T-helper 2 cell (primary cell): ENCODE results near the gene FBXL19.
A peak's percentile ranks its signal among the peaks of the same experiment; 100 is the strongest.

ENCODE experiments used
- DNase-seq, 5 experiments: peaks; one replicate each; pipeline versions ENCODE4 v3.0.0 to v3.0.0-alpha.2; 2012 to 2022

The FBXL19 gene

DNA sequence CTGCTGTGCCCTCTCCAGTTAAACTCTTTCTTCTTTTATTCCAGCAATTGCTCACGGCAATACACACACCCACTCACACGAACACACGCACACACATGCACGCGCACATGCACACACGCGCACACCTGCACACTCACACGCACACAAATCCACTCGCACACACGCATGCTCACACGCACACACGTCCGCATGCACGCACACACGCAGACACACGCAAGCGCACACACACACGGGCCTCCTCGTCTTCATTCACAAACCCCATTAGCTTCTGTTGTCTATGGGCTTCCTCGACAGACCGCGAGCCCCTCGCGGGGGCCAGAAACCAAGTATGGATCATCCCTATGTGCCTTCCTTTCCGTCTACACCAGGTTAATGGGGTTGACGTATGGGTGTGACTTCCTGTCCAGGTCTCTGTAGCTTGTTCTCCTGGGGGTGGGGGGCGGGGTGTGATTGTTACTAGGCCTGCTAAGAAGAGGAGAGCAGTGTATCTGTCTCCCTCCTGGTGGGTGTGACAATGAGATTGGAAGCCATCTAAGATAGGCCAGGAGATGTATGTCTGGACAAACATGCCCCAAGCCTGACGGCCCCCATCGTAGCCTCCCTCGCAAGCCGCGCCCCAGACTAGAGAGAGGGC lies 27.6 kb upstream of the FBXL19 start:
- DNase-seq: peak in 2 of 5 experiments; percentile 19 to 32

DNA sequence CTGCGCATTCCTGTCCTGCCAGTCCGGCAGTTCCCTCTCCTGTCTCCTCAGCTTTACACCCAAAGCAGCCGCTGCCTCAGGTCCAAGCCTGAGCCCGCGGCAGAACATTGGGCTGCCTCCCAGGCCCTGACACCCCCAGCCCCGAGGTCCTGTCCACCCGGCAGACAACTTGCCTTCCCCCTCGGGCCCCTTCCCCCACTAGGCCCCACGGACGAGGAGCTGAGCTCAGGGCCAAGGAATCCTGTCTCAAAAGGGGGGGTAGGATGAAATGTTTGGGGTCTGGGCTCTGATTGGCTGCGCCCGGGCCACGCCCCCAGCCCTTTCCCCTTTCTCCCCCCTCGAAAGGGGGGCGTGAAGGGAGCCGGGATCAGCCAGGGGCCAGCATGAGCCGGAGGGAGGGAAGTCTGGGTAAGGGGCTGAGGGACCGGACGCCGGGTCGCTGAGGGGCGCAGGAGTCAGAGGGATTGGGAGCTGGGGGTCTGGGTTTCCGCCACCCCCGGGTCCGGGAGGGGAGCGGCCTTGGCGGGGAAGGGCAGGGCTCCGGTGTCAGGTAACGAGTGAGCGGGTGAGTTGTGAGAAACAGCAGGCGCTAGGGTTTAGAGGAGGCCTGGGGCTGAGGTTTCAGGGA lies 27.0 kb upstream of the FBXL19 start, which contains the start of gene CTF1:
Gene CTF1 (plus strand): TSS at position 354 of the 628 bp plus-strand sequence. CDS start 30 bp downstream, at position 384.
- DNase-seq: no peak

DNA sequence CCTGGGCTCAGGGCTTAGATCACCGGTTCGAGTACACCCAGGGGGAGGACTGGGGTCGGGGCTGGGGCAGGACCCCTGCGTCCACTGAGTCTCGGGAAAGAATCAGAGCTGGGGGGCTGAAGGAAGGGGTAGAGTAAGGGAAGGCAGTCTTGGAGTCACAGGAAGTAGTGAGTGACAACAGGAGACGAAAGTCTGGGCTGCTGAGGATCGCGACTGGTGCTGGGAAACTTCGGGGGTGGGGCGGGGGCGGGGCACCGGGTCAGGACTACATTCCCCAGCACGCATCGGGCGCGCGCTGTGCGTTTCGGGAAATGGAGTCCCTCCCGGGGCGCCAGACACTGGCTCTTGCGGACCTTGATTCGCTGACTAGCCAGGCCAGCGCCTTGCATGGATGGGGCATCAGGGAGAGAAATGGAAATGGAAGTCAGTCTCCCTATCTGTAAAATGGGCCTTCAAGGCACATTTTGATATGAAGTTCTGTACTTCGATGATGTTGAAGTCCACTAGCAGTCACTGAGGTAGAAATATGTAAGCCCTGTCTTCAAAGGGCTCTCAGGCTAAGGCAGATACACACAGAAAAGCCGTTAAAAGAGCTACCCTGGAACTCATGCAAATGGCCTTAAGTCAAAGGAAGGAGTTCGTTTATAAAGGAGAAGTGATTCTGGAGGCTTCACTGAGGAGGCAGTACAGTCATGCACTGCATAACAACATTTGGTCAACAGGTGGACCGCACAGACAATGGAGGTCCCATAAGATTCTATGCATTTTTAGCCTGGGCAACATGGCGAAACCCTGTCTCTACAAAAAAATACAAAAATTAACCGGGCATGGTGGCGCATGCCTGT lies 26.3 kb upstream of the FBXL19 start:
- peak; percentile 55 to 86 (median 70) for DNase-seq

DNA sequence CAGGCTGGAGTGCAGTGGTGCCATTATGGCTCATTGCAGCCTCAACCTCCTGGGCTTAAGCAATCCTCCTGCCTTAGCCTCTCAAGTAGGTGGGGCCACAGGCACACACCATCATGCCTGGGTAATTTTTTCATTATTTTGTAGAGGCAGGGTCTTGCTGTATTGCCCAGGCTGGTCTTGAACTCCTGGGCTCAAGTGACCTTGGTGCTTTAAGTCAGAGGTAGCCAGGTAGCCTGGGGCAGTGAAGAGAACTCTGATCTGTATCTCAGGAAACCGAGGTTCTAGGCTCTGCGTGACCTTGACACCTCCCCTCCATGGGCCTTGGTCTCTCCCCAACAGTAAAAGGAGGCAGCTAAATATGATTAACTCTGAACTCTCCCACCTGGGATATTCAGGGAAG lies 23.6 kb upstream of the FBXL19 start:
- no peak for DNase-seq

DNA sequence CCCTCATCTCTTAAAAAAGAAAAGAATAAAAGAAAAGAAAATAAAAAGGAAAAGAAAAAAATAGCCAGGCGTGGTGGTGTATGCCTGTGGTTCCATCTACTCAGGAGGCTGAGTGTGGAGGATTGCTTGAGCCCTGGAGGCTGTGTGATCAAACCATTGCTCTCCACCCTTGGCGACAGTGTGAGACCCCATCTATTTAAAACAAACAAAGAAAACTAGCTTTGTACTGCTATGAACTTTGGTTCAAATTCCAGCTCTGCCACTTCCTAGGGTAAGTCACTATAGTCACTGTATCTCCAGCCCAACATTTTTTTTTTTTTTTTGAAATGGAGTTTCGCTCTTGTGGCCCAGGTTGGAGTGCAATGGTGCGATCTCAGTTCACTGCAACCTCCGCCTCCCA lies 22.8 kb upstream of the FBXL19 start:
- DNase-seq: no peak

DNA sequence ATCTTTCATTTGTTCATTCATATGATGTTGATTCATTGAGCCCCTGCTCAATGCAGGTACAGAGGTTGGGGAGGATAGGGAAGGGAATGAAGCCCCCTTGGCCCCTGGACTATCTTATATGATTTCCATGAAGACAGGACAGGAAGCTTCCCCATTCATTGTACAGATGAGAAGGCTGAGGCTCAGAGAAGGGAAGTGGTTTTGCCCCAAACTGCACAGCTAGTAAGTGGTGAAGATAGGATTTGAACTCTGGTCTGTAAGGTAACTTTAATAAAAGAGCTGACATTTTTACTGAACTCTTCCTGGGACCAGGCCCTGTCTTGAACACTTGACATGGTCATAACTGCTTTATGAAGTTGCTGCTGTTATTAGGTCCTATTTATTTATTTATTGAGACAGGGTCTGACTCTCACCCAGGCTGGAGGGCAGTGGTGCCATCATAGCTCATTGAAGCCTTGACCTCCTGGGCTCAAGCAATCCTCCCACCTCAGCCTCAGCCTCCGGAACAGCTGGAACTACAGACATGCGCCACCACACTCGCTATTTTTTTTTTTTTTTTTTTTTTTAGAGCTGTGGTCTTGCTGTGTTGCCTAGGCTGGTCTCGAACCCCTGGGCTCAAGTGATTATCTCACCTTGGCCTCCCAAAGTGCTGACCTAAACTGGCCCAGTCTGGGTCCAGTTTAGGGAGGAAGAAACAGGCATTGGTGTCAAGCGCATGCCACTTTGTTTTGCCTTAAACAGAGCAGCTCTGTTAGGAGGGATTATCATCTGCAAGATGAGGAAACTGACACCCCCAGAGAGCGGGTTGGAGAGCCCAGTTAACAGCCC lies 22.0 kb upstream of the FBXL19 start:
- DNase-seq: peak in 1 of 5 experiments; percentile 68

DNA sequence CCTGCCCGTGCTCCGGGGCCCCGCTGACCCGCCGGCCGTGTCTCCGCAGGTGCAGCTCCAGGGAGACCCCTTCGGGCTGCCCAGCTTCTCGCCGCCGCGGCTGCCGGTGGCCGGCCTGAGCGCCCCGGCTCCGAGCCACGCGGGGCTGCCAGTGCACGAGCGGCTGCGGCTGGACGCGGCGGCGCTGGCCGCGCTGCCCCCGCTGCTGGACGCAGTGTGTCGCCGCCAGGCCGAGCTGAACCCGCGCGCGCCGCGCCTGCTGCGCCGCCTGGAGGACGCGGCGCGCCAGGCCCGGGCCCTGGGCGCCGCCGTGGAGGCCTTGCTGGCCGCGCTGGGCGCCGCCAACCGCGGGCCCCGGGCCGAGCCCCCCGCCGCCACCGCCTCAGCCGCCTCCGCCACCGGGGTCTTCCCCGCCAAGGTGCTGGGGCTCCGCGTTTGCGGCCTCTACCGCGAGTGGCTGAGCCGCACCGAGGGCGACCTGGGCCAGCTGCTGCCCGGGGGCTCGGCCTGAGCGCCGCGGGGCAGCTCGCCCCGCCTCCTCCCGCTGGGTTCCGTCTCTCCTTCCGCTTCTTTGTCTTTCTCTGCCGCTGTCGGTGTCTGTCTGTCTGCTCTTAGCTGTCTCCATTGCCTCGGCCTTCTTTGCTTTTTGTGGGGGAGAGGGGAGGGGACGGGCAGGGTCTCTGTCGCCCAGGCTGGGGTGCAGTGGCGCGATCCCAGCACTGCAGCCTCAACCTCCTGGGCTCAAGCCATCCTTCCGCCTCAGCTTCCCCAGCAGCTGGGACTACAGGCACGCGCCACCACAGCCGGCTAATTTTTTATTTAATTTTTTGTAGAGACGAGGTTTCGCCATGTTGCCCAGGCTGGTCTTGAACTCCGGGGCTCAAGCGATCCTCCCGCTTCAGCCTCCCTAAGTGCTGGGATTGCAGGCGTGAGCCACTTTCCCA lies 21.1 kb upstream of the FBXL19 start:
- DNase-seq: peak; percentile 26 to 74 (median 40)

DNA sequence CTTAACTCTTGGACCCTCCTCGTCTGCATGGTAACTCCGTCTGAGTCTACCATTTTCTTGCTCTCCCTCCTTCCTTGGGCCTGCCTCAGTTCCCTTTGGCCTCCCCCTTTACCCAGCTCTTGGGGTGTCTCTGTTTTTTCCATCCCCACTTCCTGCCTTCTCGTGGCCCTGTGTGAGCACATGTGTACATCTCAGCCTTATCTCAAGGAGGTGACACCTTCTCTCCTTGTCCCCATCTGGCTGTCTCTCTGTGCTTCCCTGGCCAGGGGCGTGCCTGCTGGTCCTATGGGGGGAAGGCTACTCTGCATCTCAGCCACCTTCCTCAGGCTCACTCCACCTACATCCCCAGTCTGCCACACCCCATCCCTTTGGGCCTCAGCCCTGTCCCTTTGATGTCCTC lies 20.4 kb upstream of the FBXL19 start:
- DNase-seq: peak in 1 of 5 experiments; percentile 54

DNA sequence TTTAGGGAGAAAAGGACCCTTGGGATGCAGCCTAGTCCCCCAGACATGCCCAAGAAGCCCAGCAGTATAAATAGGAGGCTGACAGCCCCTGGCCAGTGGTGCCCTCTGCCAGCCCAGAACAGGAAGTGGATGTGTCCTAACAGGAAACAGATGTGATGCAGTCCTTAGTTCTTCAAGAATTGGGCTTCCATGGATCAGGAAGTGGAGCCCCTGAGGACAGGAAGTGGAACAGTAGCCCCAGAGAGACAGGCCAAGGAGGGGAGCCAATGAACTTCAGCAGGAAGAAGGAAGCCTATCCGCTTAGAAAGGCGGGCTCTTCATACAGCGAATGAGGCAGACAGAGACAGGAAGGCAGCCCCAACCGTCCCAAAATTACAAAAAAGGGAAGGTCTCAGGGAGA lies 19.8 kb upstream of the FBXL19 start:
- DNase-seq: peak in 1 of 5 experiments; percentile 27

DNA sequence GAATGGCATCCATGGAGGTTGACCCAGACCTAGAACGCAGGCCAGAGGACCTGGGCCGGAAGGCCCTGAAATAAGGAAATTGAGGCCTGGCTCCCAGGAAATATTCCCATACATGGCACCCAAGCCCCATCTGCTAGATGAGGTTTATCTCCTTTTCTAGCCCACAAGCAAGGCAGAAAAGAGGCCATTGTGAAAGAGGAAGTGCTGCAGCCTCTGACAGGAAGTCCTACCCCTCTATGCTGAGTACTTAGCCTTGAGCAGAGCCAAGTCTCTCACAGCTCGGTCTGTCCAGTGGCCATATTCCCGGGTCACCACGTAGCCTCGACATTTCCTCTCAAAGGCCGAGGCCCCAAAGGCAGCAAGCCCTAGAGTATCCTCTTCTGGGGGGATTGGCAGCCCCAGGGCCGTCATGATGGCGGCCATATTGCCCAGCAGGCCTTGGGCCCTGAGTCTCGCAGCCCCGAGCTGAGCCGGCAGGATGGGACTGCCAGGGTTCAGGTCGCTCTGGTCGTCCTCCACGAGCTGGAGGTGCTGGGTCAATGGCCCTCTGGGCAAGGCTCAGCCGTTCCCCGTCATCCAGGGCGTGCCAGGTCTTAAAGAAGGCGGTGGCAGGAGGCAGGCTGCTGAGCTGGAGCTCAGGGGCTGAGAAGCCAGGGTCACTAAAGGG lies 19.1 kb upstream of the FBXL19 start:
- peak in 1 of 5 experiments; percentile 39 for DNase-seq

DNA sequence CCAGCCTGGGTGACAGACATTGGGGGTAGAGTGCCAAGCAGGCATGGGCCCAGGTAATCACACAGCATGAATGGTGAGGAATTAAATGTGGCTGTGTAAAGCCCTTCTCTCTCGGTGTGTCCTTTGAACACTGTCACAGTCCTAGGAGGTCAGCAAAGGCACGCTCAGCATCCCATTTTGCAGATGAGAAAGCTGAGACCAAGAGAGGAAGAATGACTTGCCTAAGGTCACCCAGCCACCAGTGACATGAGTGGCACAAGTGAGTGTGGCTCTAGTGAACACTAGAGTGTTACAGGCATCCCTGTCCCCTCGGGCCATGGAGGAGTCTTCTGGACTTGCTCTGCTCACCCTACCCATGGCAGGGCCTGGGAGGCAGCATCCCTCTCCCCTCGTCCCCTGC lies 16.3 kb upstream of the FBXL19 start:
- no peak for DNase-seq

DNA sequence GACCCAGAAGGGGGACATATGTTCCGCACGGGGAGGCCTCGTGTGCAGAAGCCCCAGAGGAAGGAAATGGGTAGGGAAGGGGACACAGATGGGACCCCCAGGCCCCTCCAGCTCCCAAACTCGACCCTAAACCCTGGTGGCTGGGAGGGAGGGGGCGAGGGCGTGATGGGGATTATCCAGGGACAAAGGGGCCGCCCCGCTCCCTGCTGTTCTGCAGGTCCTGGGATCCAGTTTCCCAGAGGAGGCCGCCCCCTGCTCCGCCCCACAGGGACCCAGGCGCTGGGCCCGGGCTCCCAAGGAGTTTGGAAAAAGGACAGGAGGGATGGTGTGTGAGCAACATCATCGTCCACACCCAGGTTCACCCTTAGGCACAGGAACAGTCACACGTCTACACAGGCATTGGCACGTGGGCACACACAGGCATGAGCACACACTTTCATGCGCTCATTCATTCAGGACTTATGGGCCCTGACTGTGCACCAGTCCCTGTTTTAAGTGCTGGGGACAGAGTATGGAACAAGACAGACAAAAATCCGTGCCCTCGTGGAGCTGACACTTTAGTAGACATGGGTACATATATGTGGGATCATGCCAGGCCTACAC lies 12.8 kb upstream of the FBXL19 start:
- DNase-seq: no peak

DNA sequence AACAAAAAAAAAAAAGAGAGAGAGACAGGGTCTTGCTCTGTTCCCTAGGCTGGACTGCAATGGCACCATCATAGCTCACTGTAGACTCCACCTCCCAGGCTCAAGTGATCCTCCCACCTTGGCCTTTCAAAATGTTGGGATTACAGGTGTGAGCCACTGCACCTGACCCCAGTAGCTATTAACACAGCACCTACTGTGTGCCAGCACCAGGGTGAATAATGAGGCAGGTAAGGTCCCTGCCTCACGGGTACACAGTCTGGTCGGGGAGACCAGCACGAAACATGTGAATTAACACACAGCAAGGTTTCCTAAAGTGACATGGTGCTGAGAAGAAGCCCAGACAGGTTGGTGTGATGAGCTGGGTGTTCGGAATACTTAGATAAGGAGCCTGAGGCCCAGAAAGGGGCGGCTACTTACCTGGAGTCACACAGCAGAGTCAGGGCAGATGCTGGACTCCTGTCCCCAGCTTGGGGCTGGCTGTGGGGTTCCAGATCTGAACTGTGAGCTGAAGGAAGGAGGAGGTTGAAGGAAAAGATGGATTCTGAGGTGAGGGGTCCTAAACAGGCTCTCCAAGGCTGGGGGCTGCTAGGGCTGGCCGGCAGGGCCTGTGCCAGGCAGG lies 10.5 kb upstream of the FBXL19 start:
- DNase-seq: no peak

DNA sequence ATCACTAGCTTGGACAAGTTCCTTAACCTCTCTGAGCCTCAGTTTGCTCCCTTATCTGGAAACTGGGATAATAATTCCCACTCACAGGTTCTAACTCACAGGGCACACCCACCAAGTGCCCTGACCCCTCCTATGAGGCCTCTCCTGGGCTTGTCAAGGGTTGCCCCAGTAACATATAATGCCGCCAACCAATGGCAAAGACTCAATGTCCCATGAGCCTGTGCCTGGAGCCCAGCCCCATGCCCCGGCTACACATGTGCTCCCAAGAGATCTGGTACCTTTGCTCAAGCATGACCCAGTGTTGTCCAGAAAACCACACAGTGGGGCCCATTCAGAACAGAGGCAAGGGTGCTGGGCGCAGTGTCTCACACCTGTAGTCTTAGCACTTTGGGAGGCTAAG lies 8.5 kb upstream of the FBXL19 start:
- DNase-seq: no peak

DNA sequence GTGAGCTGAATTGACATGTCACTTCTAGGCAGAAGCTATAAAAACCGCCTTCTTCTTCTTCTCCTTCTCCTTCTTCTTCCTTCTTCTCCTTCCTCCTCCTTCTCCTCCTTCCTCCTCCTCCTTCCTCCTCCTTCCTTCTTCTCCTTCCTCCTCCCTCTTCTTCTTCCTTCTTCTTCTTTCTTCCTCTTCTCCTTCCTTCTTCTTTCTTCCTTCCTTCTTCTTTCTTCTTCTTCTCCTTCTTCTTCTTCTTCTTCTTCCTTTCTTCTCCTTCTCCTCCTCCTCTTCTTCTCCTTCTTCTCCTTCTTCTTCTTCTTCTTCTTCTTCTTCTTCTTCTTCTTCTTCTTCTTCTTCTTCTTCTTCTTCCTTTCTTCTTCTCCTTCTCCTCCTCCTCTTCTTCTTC lies 4.8 kb upstream of the FBXL19 start:
- DNase-seq: no peak

DNA sequence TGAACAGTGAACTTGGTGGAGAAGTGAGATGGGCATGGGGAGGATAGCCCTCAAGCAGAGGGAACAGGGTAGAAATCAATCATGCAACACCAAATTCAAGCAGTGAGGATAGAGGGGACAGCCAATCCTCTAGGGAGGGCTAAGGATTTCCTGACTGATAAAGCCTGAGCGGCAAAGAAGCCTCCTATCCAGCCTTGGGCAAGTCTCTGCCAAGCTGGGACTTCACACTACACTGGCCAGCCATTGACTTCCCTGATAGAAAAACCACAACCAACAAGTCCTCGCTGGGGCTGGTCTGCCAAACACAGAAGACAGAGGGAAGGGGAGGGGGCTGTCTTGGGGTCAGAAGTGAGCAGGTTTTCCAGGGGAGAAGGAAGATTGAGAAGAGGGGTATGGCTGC lies 2.5 kb upstream of the FBXL19 start:
- DNase-seq: no peak

DNA sequence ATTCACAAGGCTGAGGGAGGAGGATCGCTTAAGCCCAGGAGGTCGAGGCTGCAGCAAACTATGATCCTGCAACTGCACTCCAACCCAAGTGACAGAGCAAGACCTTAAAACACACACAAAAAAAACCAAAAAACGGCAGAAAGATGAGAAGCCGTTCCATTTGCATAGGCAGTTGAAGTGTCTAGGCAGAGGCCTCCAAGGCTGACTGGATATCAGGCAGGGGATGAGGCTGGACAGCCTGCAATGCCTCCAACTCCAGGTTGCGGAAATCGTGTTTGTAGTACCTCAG lies 2.0 kb upstream of the FBXL19 start:
- no peak for DNase-seq

DNA sequence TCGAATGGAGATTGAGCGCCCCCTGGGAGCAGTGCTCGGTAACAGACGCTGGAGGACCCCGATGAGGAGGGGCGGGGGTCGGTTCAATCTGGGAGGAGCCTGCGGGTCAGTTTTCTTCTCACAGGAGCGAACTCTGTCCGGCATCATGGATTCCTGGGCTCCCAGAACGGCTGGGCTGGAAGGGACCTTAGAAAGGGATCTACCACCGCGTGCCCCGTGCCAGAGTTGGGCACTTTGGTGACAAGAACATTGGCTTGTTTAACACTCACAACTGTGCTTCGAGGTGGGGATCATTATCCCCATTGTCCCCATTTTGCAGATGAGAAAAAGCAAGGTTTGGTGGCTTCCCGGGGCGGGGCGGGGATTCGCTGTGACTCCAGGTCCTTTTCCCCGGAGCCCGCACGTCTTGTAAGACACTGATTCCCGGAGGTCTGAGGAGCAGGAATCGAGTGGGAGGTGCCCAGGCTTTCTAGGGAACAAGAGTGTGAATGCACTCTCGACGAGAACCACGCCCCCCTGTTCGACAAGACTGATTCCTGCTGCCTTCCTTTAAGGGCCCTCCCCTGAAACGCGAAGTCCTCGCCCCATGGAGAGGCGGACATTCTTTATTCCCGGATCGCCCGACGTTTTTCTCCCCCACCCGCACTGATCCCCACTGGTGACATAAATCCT lies 1.5 kb upstream of the FBXL19 start:
- DNase-seq: peak; percentile 67 to 87 (median 82)

DNA sequence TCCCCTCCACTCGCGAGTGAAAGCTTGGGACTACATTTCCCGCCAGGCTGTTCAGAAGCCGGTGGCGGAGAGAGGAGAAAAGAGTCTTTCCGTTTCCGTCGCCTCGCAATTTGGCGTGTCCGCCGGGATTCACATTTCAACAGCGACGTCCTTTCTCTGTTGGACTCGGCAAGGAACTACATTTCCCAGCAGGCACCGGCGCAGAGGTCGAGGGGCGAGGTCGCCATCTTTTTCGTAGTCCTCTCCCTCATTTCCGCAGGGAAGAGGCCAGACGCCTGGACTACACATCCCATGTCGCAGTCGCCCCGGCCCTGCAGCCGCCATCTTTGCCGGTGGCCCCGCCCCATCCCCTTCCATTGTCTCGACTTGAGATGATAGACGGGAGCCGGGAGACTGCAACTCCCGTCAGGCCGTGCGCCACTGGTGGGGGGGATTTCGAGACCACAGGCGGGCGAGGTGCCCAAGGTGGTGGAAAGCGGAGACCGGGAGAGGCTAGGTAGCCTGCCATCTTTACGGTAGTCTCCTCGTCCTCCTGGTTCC lies 882 bp upstream of the FBXL19 start:
- DNase-seq: peak; percentile 97 to 100 (median 100)
